ENCODE results near the gene RIN2.

RIN2 gene

DNA sequence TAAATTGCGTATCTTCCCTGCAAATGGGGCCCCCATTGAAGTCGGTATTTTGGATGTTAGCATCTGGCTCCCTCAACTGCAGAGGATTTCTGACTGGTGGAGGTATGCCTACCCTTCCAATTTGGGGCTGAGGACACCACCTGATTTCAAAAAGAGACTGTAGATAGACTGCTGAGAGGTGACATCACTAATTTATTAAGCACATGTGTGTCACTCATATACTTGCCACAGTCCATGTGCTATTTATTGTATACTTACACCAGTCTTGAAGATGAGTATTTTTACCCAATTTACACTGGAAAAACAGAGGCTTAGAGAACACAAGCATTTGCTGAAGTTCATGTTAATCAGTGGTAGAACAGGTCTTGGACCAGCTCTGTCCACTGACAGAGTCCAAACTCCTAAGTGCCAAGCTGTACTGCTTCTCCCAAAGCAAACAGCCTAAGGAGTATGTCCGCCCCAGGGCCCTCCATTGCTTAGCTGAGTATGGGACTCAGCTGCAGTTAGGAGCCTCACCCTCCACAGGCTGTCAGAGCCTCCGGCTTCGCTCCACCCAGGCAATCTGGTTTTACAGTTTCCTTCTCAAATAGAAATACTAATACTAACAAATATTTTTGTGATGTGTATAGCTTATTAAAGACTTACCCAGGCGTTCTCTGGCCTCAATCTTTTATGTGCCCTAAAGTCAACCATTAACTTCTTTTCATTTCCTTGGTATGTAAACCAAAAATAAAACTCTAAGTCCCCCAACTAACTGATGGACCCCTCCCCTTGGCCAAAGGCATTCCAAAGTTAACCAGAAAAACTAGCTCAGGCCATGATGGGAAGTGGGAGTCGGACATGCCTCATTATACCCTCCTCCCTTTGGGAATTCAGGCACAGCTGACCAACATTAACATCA lies 17.5 kb downstream of the RIN2 start:
- Histone ChIP-seq H3K4me3 (ENCODE audit: low read depth, low read length, poor library complexity, severe bottlenecking) (no peak overlapping the region), H3K79me2 (ENCODE audit: insufficient read depth, low read length) (no peaks in the 10 kb centered on the region), H3F3A (ENCODE audit: insufficient read depth, low read length) (no peaks in the 10 kb centered on the region), H3K9ac (ENCODE audit: low read length) (no peak overlapping the region), H3K27me3 (ENCODE audit: insufficient read depth, low read length) (peaks cover 6% of the 10 kb centered on the region; the same call in 1 of the 2 replicates), H3K9me3 (ENCODE audit: low read length) (no peaks in the 10 kb centered on the region), H3K9me2 (ENCODE audit: low read depth, low read length) (no peaks in the 10 kb centered on the region), H3K4me2 (ENCODE audit: low read length) (no peak overlapping the region), H3K36me3 (ENCODE audit: insufficient read depth, low read length) (no peaks in the 10 kb centered on the region), H3K4me1 (ENCODE audit: insufficient read depth, low read length, severe bottlenecking) (no peaks in the 10 kb centered on the region), H2AFZ (ENCODE audit: low read length) (no peak overlapping the region), H3K27ac (ENCODE audit: low read depth, low read length, poor library complexity, severe bottlenecking) (no peak overlapping the region), H4K20me1 (ENCODE audit: insufficient read depth, low read length) (no peaks in the 10 kb centered on the region)
- TF ChIP-seq, protein P1, sequence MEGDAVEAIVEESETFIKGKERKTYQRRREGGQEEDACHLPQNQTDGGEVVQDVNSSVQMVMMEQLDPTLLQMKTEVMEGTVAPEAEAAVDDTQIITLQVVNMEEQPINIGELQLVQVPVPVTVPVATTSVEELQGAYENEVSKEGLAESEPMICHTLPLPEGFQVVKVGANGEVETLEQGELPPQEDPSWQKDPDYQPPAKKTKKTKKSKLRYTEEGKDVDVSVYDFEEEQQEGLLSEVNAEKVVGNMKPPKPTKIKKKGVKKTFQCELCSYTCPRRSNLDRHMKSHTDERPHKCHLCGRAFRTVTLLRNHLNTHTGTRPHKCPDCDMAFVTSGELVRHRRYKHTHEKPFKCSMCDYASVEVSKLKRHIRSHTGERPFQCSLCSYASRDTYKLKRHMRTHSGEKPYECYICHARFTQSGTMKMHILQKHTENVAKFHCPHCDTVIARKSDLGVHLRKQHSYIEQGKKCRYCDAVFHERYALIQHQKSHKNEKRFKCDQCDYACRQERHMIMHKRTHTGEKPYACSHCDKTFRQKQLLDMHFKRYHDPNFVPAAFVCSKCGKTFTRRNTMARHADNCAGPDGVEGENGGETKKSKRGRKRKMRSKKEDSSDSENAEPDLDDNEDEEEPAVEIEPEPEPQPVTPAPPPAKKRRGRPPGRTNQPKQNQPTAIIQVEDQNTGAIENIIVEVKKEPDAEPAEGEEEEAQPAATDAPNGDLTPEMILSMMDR (IDR thresholded peaks at IDR 0.05; ENCODE audit: low read length) = no peak
- no peak for TF ChIP-seq EZH2 (IDR thresholded peaks at IDR 0.05; ENCODE audit: borderline replicate concordance, low read length)

DNA sequence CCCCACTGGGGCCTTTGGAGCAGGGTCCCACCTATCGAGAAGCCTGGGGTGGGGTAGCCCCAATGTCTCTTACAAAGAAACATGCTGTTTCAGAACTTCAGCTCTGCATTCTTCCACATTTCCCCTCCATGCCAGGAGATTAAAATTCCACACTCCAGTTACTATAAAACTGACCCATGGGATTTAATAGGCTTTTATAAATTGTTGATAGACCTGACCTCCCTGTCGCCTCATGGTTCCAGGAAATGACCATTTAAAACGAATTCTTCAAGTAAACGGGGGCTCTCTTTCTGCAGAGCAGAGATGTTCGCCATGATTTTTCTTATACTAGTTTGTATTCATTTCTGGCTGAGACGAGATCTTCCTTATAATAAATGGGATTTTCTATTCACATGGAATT lies 19.3 kb downstream of the RIN2 start:
- Histone ChIP-seq H3K27ac (ENCODE audit: low read depth, low read length, poor library complexity, severe bottlenecking) (no peak overlapping the region), H4K20me1 (ENCODE audit: insufficient read depth, low read length) (no peaks in the 10 kb centered on the region), H3K9ac (ENCODE audit: low read length) (no peak overlapping the region), H3K4me3 (ENCODE audit: low read depth, low read length, poor library complexity, severe bottlenecking) (no peak overlapping the region), H3K9me3 (ENCODE audit: low read length) (no peaks in the 10 kb centered on the region), H3K9me2 (ENCODE audit: low read depth, low read length) (no peaks in the 10 kb centered on the region), H3K4me2 (ENCODE audit: low read length) (no peak overlapping the region), H3K4me1 (ENCODE audit: insufficient read depth, low read length, severe bottlenecking) (no peaks in the 10 kb centered on the region), H3F3A (ENCODE audit: insufficient read depth, low read length) (no peaks in the 10 kb centered on the region), H3K36me3 (ENCODE audit: insufficient read depth, low read length) (no peaks in the 10 kb centered on the region), H3K79me2 (ENCODE audit: insufficient read depth, low read length) (no peaks in the 10 kb centered on the region), H3K27me3 (ENCODE audit: insufficient read depth, low read length) (peaks cover 6% of the 10 kb centered on the region; the same call in 1 of the 2 replicates), H2AFZ (ENCODE audit: low read length) (no peak overlapping the region)
- no peak for TF ChIP-seq EZH2 (IDR thresholded peaks at IDR 0.05; ENCODE audit: borderline replicate concordance, low read length)
- TF ChIP-seq, protein P1 (IDR thresholded peaks at IDR 0.05; ENCODE audit: low read length) = no peak

DNA sequence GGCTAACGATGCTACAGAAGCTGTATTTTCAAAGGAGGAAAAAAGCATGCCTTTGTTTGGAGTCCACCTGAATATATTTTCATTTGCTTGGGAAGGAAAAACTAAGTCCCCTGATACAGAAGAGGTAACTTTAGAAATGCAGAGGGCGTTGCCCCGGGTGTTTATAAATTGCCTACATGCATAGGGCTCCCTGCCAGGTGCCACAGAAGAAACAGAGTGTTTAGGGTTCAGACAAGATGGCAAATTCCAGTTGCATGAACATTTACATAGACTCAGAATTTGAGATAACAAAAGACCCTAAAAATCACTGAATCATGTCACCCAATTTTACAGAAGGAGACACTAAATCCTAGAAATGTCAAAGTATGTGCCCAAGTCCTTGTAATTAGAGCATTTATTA lies 19.9 kb downstream of the RIN2 start:
- Histone ChIP-seq H3K27me3 (ENCODE audit: insufficient read depth, low read length) (0 out of 2 replicates have a peak, but pooled peaks cover 2% of the 10 kb centered on the region), H3K36me3 (ENCODE audit: insufficient read depth, low read length) (no peaks in the 10 kb centered on the region), H2AFZ (ENCODE audit: low read length) (no peak overlapping the region), H3K9me2 (ENCODE audit: low read depth, low read length) (no peaks in the 10 kb centered on the region), H3K9me3 (ENCODE audit: low read length) (no peaks in the 10 kb centered on the region), H3K27ac (ENCODE audit: low read depth, low read length, poor library complexity, severe bottlenecking) (no peak overlapping the region), H3K4me3 (ENCODE audit: low read depth, low read length, poor library complexity, severe bottlenecking) (no peak overlapping the region), H3F3A (ENCODE audit: insufficient read depth, low read length) (no peaks in the 10 kb centered on the region), H3K4me1 (ENCODE audit: insufficient read depth, low read length, severe bottlenecking) (no peaks in the 10 kb centered on the region), H3K9ac (ENCODE audit: low read length) (no peak overlapping the region), H3K79me2 (ENCODE audit: insufficient read depth, low read length) (no peaks in the 10 kb centered on the region), H3K4me2 (ENCODE audit: low read length) (no peak overlapping the region), H4K20me1 (ENCODE audit: insufficient read depth, low read length) (no peaks in the 10 kb centered on the region)
- TF ChIP-seq, protein P1 (IDR thresholded peaks at IDR 0.05; ENCODE audit: low read length) = no peak
- TF ChIP-seq EZH2 (IDR thresholded peaks at IDR 0.05; ENCODE audit: borderline replicate concordance, low read length) = no peak

All from OCI-LY1 (cell line).